ENCODE measurements around the gene HMSD. TPM values are rescaled to one million over a fixed set of nuclear protein-coding genes. Genes with fewer than 3 reads are reported as not detected.
"Not testable (repeated sequence)": the region's sequence is repeated elsewhere in the genome, so short reads cannot be mapped to it uniquely, and the experiment has no call there.

Gene HMSD
- 0.27 TPM for total RNA-seq
- long read RNA-seq = 0 reads

DNA sequence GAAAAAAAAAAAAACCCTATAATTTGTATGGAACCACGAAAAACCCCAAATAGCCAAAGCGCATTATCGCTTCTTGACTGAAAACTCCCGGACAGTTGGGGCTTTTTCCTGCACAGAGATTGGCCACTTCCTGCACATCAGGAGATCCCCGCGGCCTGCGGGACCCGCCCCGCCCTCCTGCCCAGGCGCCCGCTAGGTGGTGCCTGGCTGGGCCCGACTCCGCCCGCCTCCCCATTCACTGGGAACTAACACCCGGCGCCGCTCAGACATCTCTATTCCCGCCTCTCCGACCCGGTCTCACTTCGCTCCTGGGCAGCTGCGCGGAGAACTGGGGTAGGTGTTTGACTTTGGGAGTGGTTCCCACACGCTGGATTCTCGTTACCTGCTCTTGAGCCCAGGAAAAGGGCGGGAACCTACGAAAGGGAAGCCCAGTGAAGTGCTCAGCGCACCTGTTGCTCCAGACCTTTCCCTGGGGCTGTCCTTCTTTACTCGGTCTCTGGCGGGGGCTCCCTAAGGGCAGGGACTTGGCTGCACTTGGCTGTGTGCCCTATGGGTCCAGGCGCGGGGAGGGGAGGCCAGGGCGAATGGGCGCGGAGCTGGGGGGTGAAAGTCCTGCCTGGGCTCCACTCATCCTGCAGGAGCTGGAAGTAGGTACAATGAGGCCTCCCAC lies at the start of gene HMSD:
Gene HMSD (plus strand): TSS at position 234 of the 670 bp plus-strand sequence. CDS start 4,155 bp downstream, outside the sequence.
- DNase-seq = peak; percentile 73
- intact Hi-C loops (cut with DNase I) = no loop called here
- ATAC-seq (ENCODE audit: poor library complexity) = peak; percentile 94

GRCh38 chr18:63903851-63904570 lies 45.1 kb upstream of the HMSD start:
- intact Hi-C loops (cut with DNase I) = no loop called here
- no peak for ATAC-seq (ENCODE audit: poor library complexity)
- no peak for DNase-seq

DNA sequence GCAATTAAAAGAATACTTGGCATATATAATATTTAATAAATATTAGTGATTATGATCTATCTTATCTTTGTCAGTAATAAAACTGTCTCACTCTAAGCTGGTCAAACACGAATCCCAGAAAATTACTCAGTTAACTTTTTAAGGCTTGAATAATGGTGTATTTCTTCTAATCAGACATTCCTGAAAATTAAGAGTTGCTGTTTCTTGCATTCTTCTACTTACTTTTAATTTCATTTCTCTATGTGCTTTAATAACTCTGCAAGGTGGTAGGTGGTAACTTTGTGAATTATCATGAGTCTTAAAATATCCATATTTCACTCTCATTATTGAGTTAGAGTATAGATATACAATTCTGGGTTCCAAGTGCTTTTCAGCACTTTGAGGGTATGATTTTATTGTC lies 44.4 kb upstream of the HMSD start:
- intact Hi-C loops (cut with DNase I) = no loop called here
- ATAC-seq (ENCODE audit: poor library complexity) (no peak), DNase-seq (no peak)

DNA sequence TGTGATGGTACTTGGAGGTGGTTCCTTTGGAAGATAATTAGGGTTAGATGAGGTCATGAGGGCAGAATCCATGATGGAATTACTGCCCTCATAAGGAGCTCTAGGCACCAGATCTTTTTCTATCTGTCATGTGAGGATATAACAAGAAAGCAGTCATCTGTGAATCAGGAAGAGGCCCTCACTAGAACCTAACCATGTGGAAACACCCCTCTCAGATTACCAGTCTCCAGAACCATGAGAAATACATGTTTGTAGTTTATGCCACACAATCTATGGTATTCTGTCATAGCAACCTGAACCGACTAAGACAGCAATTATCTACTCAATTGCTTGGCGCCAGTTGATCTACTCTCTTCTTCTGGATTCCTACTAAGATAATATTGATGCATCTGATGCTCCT lies 43.7 kb upstream of the HMSD start:
- intact Hi-C loops (cut with DNase I) = no loop called here
- no peak for ATAC-seq (ENCODE audit: poor library complexity)
- DNase-seq = no peak

DNA sequence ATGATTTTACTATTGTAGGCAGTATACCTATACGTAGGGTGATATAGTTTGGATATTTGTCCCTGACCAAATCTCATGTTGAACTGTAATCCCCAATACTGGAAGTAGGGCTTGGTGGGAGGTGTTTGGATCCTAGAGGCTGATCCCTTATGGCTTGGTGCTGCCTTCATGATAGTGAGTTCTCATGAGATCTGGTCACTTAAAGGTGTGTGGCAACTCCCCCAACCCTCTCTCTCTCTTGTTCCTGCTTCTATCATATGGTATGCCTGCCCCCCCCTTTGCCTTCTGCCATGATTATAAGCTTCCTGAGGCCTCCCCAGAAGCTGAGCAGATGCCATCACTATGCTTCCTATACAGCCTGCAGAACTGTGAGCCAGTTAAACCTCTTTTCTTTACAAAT lies 43.0 kb upstream of the HMSD start:
- intact Hi-C loops (cut with DNase I) = no loop called here
- DNase-seq (no peak), ATAC-seq (ENCODE audit: poor library complexity) (no peak)

DNA sequence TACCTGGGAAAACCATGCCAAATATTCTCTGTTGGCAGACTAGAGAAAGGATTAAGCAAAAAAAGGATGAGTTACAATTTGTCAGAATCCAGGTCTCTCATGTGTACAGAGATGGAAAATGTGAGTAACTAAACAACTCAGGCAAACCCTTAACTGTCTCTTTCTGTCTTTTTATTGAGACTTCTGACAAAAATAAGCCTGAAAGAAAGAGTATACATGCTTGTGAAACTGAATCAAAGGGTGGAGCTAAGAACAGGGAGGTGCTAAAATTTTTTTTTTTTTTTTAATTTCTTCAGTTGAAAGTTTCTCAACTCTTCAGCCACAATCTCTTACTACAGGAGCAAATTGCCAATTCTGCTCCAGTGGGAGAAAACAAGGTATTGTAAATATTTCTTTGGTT lies 41.4 kb upstream of the HMSD start, which contains the start of gene SERPINB10:
Gene SERPINB10 (plus strand): TSS at position 295 of the 400 bp plus-strand sequence. CDS start 7,553 bp downstream, outside the sequence.
- ATAC-seq (ENCODE audit: poor library complexity) (no peak), DNase-seq (no peak)
- intact Hi-C loops (cut with DNase I) = no loop called here

DNA sequence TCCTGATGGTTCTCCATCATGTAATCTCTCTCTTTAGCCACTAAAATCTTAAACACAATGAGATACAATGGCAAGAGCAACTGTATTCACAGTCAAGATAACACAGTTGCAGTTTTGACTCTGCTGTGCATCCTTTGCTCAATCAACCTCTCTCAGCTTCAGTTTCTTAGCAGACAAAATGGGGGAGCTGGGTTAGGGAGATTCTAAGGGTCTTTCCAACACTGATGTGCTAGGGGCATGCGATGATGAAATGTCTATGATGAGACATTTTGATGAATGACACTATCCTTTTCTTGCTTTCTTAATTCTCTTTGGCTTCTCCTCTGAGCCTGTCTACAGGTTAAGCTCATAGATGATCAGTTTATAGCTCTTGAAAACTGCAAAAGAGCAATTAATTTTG lies 40.2 kb upstream of the HMSD start:
- ATAC-seq (ENCODE audit: poor library complexity) = no peak
- no peak for DNase-seq
- intact Hi-C loops (cut with DNase I) = no loop called here

DNA sequence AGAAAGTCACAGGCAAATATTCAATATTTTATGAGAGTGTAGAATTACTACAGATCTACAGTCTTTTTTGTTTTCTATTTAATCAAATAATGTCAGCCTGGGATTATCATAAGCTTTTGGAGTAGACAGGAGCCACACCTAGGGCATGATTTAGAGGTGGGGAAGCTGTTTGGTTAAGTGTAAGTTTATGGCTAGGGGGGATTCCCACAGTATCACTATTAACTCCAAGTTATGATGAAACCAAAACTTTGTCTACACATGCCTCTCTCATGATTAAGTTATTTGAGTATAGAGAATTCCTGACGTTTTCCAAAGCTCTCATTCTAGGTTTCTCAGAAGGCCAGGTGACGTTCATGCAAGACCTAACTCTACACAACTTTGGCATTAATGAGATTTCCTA lies 39.2 kb upstream of the HMSD start:
- ATAC-seq (ENCODE audit: poor library complexity) = no peak
- no peak for DNase-seq
- intact Hi-C loops (cut with DNase I) = no loop called here

DNA sequence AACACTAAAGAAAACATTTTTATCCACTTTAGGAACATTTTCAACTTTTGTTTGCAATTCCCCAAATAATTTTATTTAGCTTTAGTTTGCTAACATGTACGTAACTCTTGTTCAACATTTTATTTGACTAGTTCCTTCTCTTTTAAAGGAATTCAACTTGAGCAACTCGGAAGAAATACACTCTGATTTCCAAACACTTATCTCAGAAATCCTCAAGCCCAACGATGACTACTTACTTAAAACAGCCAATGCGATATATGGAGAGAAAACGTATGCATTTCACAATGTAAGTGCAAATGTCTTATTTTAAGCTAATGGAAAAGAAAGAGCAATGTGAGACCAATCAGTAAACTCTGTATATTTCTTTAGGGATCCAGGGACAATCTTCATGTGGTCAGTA lies 31.3 kb upstream of the HMSD start:
- no peak for DNase-seq
- ATAC-seq (ENCODE audit: poor library complexity) = no peak
- intact Hi-C loops (cut with DNase I) = no loop called here

DNA sequence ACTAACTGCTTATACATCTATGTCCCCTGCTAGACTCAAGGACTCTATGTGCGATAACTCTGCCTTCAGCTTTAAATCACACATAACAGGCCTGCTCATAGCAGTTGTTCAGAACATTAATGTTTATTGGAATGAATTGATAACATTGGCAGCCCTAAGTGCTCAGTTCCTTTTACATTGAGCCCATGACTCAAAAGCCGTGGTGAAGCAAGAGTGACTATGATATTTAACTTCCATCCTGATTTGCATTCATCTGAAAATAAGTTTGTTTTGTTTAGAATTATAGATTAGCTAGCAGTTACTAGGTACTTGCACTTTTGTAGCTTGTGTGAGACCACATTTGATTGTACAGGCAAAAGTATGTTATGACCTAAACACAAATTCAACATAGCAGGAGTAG lies 27.1 kb upstream of the HMSD start:
- ATAC-seq (ENCODE audit: poor library complexity) (no peak), DNase-seq (no peak)
- intact Hi-C loops (cut with DNase I) = no loop called here

GRCh38 chr18:63924551-63924950 lies 24.6 kb upstream of the HMSD start:
- intact Hi-C loops (cut with DNase I) = no loop called here

DNA sequence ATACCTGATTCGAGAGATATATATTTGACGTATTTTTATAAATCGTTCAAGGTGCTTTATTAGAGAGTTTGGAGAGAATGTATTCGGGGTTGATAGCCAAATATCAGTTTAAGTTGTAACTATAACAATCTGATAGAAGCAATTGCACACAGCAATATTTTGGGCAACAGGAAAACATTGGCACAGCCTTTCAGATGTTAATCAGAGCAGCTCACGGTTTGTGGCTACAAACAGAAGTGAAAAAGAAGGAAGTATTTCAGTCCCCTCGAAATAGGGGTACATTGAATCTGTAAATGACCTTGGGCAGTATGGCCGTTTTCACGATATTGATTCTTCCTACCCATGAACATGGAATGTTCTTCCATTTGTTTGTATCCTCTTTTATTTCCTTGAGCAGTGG lies 20.8 kb upstream of the HMSD start:
- ATAC-seq (ENCODE audit: poor library complexity) (no peak), DNase-seq (no peak)
- intact Hi-C loops (cut with DNase I) = no loop called here

More at GRCh38 chr18:63924551-63924950, 24.6 kb upstream of the HMSD start:
- ATAC-seq (ENCODE audit: poor library complexity) (no peak), DNase-seq (no peak)

GRCh38 chr18:63929369-63929768 lies 19.7 kb upstream of the HMSD start:
- ATAC-seq (ENCODE audit: poor library complexity); DNase-seq; intact Hi-C loops (cut with DNase I): not testable (repeated sequence)

DNA sequence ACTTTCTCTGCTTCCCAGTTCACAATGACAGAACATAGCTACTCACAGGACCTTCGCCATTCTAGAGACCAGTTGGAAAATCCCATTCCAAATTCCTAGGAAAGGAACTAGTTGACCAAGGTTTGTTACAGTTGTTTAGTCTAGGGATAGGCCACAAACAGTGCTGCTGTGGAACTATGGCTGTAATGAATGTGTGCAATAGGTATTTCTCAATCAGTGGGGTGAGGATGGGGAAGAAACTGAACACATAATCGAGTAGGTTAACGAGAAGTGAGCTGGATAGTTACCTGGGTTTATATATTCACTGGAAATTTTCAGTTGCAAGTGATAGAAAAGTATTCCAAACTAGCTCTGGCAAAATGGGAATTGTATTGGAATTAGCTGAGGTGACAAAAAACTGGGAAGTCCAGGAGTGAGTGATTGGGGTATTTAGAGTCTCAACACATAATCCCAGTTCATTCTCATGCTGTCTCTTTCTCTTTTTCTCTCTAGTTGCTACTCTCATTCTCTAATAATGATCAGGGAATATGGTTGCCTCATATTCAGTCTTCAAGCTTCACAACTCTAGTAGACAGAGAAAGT lies 18.2 kb upstream of the HMSD start:
- ATAC-seq (ENCODE audit: poor library complexity) (no peak), DNase-seq (no peak)
- intact Hi-C loops (cut with DNase I) = loop anchor here (10.0 kb wide), 1 partner anchor 416 kb away; no protein-coding TSS in a partner anchor

DNA sequence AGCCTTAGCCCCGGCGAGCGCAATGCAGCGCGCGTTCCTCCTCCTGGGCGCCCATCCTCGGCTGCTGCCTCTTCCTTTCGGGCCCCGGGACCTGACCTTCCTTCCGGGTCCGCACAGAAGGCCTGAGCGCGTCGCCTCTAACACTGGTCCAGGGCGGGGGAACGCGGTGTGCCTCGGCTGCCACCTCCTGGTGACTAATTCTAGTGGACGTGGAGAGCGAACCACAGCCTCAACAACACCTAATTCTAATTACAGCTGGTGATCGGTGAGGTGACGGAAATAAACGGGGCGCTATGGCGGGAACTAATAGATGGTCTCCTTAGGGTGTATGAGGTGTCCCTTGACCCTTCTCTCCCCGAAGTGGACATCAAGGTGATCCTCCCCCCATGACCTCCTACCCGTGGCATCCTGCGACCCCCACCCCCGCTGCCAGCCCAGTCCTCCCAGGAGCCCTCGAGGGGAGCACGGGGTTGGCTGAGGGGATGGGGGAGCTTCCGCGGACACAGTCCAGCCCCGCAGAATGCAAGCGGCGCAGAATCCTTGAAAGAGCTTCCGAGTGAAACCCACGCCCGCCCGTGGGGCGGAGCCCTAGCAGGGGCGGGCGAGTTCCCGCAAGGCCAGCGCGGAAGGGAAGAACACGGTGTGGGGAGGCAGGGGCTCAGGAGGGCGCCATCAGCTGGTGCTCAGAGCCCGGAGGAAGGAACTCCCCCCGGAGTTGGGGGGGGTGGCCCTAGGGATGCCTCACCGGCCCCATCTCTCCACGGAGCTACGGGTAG lies 12.8 kb upstream of the HMSD start:
- intact Hi-C loops (cut with DNase I) = loop anchor here (5.0 to 10.0 kb wide), 2 partner anchors 114 to 422 kb away; no protein-coding TSS in a partner anchor
- ATAC-seq (ENCODE audit: poor library complexity) = peak; percentile 100
- peak; percentile 92 for DNase-seq

DNA sequence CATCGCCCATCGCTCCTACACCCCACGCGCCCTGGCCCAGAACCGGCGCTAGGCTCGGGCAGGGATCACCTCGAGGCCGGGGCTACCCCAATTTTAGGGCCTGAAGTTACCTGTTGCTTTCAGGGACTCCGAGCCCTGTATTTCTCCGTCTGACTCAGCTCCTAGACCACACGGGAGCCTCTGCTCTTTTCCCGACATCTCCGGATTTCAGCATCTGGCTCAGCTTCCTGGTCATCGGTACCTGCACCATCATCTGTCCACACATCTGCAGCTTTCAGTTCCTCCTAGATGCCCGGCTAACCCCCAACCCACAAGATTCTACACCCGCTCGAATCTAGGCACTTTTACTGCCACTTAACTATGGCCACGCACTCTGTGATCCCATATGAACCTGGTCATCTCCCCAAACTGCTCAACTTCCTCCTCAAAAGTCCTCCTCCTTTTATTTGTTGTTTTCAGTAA lies 12.1 kb upstream of the HMSD start:
- intact Hi-C loops (cut with DNase I) = loop anchor here (5.0 to 10.0 kb wide), 2 partner anchors 115 to 422 kb away; no protein-coding TSS in a partner anchor
- DNase-seq (no peak), ATAC-seq (ENCODE audit: poor library complexity) (no peak)

DNA sequence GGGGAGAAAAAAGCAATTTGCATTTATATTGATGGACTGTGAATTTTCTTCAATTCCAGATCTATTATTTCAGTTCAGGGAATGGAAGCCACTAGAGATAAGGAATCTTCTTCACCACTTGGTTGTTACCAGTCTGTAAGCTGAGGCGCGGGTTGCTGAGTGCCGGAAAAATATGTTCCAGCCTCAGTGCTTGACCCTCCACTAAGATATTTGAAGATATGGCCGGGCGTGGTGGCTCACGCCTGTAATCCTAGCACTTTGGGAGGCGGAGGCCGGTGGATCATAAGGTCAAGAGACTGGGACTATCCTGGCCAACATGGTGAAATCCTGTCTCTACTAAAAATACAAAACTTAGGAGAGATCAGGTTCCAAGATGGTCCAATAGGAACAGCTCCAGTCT lies 9.1 kb upstream of the HMSD start:
- ATAC-seq (ENCODE audit: poor library complexity) (no peak), DNase-seq (no peak)
- intact Hi-C loops (cut with DNase I) = no loop called here

DNA sequence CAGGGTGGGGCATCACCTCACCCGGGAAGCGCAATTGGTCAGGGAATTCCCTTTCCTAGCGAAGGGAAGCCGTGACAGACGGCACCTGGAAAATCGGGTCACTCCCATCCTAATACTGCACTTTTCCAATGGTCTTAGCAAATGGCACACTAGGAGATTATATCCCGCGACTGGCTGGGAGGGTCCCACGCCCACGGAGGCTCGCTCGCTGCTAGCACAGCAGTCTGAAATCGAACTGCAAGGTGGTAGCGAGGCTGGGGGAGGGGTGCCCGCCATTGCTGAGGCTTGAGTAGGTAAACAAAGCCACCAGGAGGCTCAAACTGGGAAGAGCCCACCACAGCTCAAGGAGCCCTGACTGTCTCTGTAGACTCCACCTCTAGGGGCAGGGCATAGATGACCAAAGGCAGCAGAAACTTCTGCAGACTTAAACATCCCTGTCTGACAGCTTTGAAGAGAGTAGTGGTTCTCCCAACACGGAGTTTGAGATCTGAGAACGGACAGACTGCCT lies 8.5 kb upstream of the HMSD start:
- intact Hi-C loops (cut with DNase I); ATAC-seq (ENCODE audit: poor library complexity); DNase-seq: not testable (repeated sequence)

Measured in Right ventricle myocardium superior (tissue), 1 donor.